ENCODE results near the gene EYA2. TPM values are rescaled to one million over a fixed set of nuclear protein-coding genes. Genes with fewer than 3 reads are reported as not detected.
A peak's percentile ranks its signal among the peaks of the same experiment; 100 is the strongest.

EYA2 gene
- total and polyA plus RNA-seq, 2 donors from 2014 or later, result 2.6 to 7.9 TPM

DNA sequence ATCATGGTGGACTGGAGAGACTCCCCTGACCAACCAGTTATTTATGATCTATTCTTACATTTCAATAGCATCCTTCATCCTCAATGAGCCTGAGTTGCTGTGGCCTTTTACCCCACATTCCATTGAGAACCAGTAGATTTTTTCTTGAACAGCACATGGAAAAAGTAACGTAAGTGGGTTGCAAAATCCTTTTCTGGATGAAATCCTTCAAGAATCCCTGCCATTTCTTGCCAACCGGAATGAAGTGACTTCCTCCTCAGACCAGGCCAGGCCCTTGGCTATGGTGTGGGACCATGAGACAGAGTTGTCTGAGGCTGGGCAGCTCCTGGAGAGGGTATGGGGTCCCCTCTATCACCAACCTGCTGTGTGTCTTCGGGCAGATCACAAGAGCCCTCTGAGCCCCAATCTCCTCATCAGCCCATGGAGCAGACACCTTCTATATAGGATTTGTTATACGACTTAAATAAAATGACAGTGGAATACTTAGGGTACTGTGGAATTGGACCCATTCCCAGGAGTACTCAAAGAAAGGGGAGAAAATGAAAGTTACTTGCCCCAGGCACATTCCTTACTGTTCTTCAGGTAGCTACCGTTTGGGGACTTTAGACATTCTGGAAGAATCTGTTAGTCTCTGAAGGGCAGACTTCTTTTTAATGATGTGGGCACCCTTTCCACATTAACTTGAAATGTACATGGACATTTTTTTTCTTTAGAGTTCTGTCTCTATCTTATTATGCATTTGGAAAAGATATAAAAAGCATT is 10.9 kb downstream of the EYA2 start:
- no peak for FAIRE-seq
- H3K9ac ChIP-seq (ENCODE audit: low read length in 3 of 3), result no peak overlapping the region
- no peak overlapping the region for H3K4me3 ChIP-seq (ENCODE audit: low read length in 3 of 3)
- no peaks in the 10 kb centered on the region for H3K36me3 ChIP-seq (ENCODE audit: control insufficient read depth in 2 of 3, insufficient read depth in 3 of 3, low read length in 3 of 3)
- H3K27me3 ChIP-seq (ENCODE audit: control insufficient read depth, insufficient read depth, low read length), result no peaks in the 10 kb centered on the region
- no peaks in the 10 kb centered on the region for H3K4me1 ChIP-seq (ENCODE audit: control insufficient read depth in 2 of 3, insufficient read depth in 2 of 3, low read depth in 1 of 3, low read length in 3 of 3)
- intact Hi-C loops (cut with DNase I), result no loop called here
- DNase-seq, result no peak
- H3K9me3 ChIP-seq (ENCODE audit: control insufficient read depth in 2 of 3, insufficient read depth in 1 of 3, low read length in 3 of 3), result no peaks in the 10 kb centered on the region
- TF ChIP-seq, protein P1, sequence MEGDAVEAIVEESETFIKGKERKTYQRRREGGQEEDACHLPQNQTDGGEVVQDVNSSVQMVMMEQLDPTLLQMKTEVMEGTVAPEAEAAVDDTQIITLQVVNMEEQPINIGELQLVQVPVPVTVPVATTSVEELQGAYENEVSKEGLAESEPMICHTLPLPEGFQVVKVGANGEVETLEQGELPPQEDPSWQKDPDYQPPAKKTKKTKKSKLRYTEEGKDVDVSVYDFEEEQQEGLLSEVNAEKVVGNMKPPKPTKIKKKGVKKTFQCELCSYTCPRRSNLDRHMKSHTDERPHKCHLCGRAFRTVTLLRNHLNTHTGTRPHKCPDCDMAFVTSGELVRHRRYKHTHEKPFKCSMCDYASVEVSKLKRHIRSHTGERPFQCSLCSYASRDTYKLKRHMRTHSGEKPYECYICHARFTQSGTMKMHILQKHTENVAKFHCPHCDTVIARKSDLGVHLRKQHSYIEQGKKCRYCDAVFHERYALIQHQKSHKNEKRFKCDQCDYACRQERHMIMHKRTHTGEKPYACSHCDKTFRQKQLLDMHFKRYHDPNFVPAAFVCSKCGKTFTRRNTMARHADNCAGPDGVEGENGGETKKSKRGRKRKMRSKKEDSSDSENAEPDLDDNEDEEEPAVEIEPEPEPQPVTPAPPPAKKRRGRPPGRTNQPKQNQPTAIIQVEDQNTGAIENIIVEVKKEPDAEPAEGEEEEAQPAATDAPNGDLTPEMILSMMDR (IDR thresholded peaks at IDR 0.05; ENCODE audit: borderline replicate concordance, extremely low read depth, insufficient read depth), result no peak
- peak overlapping the region in 1 of 2 donors; percentile 25 for H3K27ac ChIP-seq (ENCODE audit: low read depth in 2 of 2, low read length in 2 of 2)

GRCh38 chr20:46913329-46914044 is 18.8 kb downstream of the EYA2 start:
- no peaks in the 10 kb centered on the region for H3K27me3 ChIP-seq (ENCODE audit: control insufficient read depth, insufficient read depth, low read length)
- TF ChIP-seq, protein P1 (IDR thresholded peaks at IDR 0.05; ENCODE audit: borderline replicate concordance, extremely low read depth, insufficient read depth), result no peak

DNA sequence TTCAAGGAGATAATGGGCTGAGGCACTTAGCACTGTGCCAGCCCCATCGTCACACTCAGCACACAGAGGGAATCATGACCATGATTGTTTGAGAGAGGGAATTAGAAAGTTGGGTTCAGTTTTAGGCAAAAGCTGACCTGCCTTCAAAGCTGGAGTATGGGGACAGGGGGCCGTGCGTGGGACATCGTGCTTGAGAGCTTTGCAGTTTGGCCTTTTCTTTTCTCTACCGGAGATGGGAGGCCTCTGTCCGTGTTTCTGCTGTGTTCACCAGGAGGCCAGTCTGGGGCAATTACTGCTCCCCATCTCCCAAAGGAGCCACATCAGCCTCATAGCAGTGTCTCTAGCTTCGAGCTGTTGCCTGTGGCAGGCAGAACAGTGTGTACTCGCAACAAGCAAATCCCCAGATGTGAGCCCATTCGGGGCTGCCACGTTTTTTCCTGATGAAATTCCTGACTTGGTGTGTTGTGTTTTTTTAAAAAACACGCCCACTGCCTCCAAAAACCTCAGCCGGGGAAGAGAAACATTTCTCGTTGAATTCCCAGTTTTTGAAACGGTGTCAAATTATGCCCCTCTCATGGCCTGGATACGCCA is 20.2 kb downstream of the EYA2 start:
- FAIRE-seq, result no peak
- no peak overlapping the region for H3K27ac ChIP-seq (ENCODE audit: low read depth in 2 of 2, low read length in 2 of 2)

More at GRCh38 chr20:46913329-46914044, 18.8 kb downstream of the EYA2 start:
- no peak overlapping the region for H3K4me3 ChIP-seq (ENCODE audit: low read length in 3 of 3)
- no peak overlapping the region for H3K27ac ChIP-seq (ENCODE audit: low read depth in 2 of 2, low read length in 2 of 2)
- H3K36me3 ChIP-seq (ENCODE audit: control insufficient read depth in 2 of 3, insufficient read depth in 3 of 3, low read length in 3 of 3), result no peaks in the 10 kb centered on the region
- no peaks in the 10 kb centered on the region for H3K9me3 ChIP-seq (ENCODE audit: control insufficient read depth in 2 of 3, insufficient read depth in 1 of 3, low read length in 3 of 3)
- DNase-seq (no peak), FAIRE-seq (no peak)
- peaks cover 0 to 3% (median 0%) of the 10 kb centered on the region in 3 donors for H3K4me1 ChIP-seq (ENCODE audit: control insufficient read depth in 2 of 3, insufficient read depth in 2 of 3, low read depth in 1 of 3, low read length in 3 of 3)
- no peak overlapping the region for H3K9ac ChIP-seq (ENCODE audit: low read length in 3 of 3)
- intact Hi-C loops (cut with DNase I), result no loop called here

More for the DNA sequence above, 20.2 kb downstream of the EYA2 start:
- no peaks in the 10 kb centered on the region for H3K27me3 ChIP-seq (ENCODE audit: control insufficient read depth, insufficient read depth, low read length)
- intact Hi-C loops (cut with DNase I), result no loop called here
- H3K9me3 ChIP-seq (ENCODE audit: control insufficient read depth in 2 of 3, insufficient read depth in 1 of 3, low read length in 3 of 3), result peaks cover 0 to 2% (median 0%) of the 10 kb centered on the region in 3 donors
- H3K4me3 ChIP-seq (ENCODE audit: low read length in 3 of 3), result no peak overlapping the region
- H3K36me3 ChIP-seq (ENCODE audit: control insufficient read depth in 2 of 3, insufficient read depth in 3 of 3, low read length in 3 of 3), result no peaks in the 10 kb centered on the region
- peaks cover 0 to 3% (median 0%) of the 10 kb centered on the region in 3 donors for H3K4me1 ChIP-seq (ENCODE audit: control insufficient read depth in 2 of 3, insufficient read depth in 2 of 3, low read depth in 1 of 3, low read length in 3 of 3)
- TF ChIP-seq, protein P1 (IDR thresholded peaks at IDR 0.05; ENCODE audit: borderline replicate concordance, extremely low read depth, insufficient read depth), result no peak
- DNase-seq, result no peak
- H3K9ac ChIP-seq (ENCODE audit: low read length in 3 of 3), result no peak overlapping the region

Measured in kidney (tissue), 14 donors.